ENCODE data around the gene SMIM43.
"Not testable (repeated sequence)": the region's sequence is repeated elsewhere in the genome, so short reads cannot be mapped to it uniquely, and the experiment has no call there.

The SMIM43 gene

GRCh38 chr4:121765368-121765705, 373 bp upstream of the SMIM43 start:
- ChIA-PET POLR2A (no interaction called here), CTCF (interaction anchor here (1.1 to 1.8 kb wide), 3 partner anchors 9 to 12 kb away, joined by 3 to 6 read pairs (median 3); no protein-coding TSS in a partner anchor)
- no peak for TF ChIP-seq CTCF (IDR thresholded peaks at IDR 0.05; ENCODE audit: control extremely low read depth, extremely low read depth, low read depth, missing control alignments)
- no peak for DNase-seq (ENCODE audit: extremely low spot score)

GRCh38 chr4:121764303-121764701, 662 bp downstream of the SMIM43 start:
- POLR2A ChIA-PET, result no interaction called here
- TF ChIP-seq CTCF (IDR thresholded peaks at IDR 0.05; ENCODE audit: control extremely low read depth, extremely low read depth, low read depth, missing control alignments), result no peak
- DNase-seq (ENCODE audit: extremely low spot score), result no peak
- CTCF ChIA-PET, result interaction anchor here (0.8 to 1.8 kb wide), 4 partner anchors 10 to 13 kb away, joined by 3 to 6 read pairs (median 4); no protein-coding TSS in a partner anchor

GRCh38 chr4:121760205-121760604, 4.8 kb downstream of the SMIM43 start:
- no peak for TF ChIP-seq CTCF (IDR thresholded peaks at IDR 0.05; ENCODE audit: control extremely low read depth, extremely low read depth, low read depth, missing control alignments)
- CTCF ChIA-PET, result interaction anchor here (0.7 to 1.2 kb wide), 2 partner anchors 17 to 28 kb away, joined by 3 read pairs; no protein-coding TSS in a partner anchor
- POLR2A ChIA-PET, result no interaction called here
- DNase-seq (ENCODE audit: extremely low spot score), result no peak

- TF ChIP-seq CTCF (IDR thresholded peaks at IDR 0.05; ENCODE audit: control extremely low read depth, extremely low read depth, low read depth, missing control alignments), result no peak
- no peak for DNase-seq (ENCODE audit: extremely low spot score)
- ChIA-PET POLR2A (no interaction called here), CTCF (no interaction called here)
Observed at GRCh38 chr4:121758925-121759568, 5.9 kb downstream of the SMIM43 start.

- POLR2A ChIA-PET; DNase-seq (ENCODE audit: extremely low spot score): not testable (repeated sequence)
- CTCF ChIA-PET, result interaction anchor here (1.0 to 1.5 kb wide), 3 partner anchors 11 to 13 kb away, joined by 3 to 4 read pairs (median 4); no protein-coding TSS in a partner anchor
Observed at GRCh38 chr4:121752142-121752541, 12.8 kb downstream of the SMIM43 start.

- POLR2A ChIA-PET, result no interaction called here
- no peak for DNase-seq (ENCODE audit: extremely low spot score)
- CTCF ChIA-PET, result no interaction called here
- TF ChIP-seq CTCF (IDR thresholded peaks at IDR 0.05; ENCODE audit: control extremely low read depth, extremely low read depth, low read depth, missing control alignments), result no peak
Observed at GRCh38 chr4:121749225-121749624, 15.7 kb downstream of the SMIM43 start.

GRCh38 chr4:121742794-121743193, 22.2 kb downstream of the SMIM43 start:
- no peak for DNase-seq (ENCODE audit: extremely low spot score)
- CTCF ChIA-PET, result interaction anchor here (0.9 to 1.6 kb wide), 4 partner anchors 18 to 258 kb away, joined by 3 to 4 read pairs (median 4); no protein-coding TSS in a partner anchor
- no peak for TF ChIP-seq CTCF (IDR thresholded peaks at IDR 0.05; ENCODE audit: control extremely low read depth, extremely low read depth, low read depth, missing control alignments)
- POLR2A ChIA-PET, result no interaction called here
